Measurements from ENCODE around the gene SMAD6.
"Not testable (repeated sequence)": the region's sequence is repeated elsewhere in the genome, so short reads cannot be mapped to it uniquely, and the experiment has no call there.

Gene SMAD6

DNA sequence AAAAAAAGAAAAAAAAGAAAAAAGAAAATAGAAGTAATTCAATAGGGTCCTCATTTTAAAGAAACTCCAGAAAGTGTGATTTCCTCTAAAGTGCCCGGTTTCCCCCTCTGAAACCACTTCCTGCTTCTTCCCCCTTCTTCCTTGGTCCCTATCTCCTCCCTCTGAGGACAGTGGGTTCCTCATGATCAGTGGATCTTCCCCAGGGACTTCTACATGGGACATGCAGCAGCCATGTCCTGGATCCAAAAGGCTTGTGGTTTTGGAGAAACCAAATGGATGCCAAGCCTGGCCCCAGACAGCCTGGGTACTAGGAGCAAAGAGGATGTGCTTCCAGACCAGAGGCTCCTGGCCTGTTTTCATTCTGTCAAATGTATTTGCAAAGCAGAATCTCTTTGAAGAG is 26.6 kb upstream of the SMAD6 start:
- no peaks in the 10 kb centered on the region for H3K27me3 ChIP-seq (ENCODE audit: control insufficient read depth, insufficient read depth, low read length)
- H3K36me3 ChIP-seq (ENCODE audit: control insufficient read depth, insufficient read depth, low read length), result no peaks in the 10 kb centered on the region
- H3K27ac ChIP-seq (ENCODE audit: low read depth, low read length), result no peak overlapping the region
- no peaks in the 10 kb centered on the region for H3K9me3 ChIP-seq (ENCODE audit: control insufficient read depth, insufficient read depth, low read depth, low read length)
- peaks cover 44% of the 10 kb centered on the region for H3K4me1 ChIP-seq (ENCODE audit: control insufficient read depth, insufficient read depth, low read length)
- H3K9ac ChIP-seq (ENCODE audit: low read length), result no peak overlapping the region
- no peak overlapping the region for H3K4me3 ChIP-seq (ENCODE audit: low read depth, low read length)

DNA sequence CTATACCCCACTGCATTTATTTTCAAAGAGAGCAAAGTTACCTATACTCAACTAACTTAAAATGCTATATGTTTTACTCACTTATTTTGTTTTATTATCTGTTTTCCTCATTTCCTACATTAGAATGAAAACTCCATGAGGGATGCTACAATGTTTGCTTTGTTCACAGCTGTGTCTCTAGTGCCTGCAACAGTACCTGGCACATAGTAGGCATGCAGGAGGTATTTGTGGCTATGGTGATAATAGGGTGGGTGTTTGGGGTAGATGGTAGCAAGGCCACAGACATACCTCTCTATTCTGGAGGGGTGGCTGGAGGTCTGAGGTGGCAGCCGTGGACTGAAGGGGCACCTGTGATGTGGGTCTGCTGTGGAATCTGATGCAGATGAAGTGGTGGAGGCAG is 24.7 kb upstream of the SMAD6 start:
- H3K4me3 ChIP-seq (ENCODE audit: low read depth, low read length), result no peak overlapping the region
- H3K9ac ChIP-seq (ENCODE audit: low read length), result no peak overlapping the region
- peaks cover 35% of the 10 kb centered on the region for H3K4me1 ChIP-seq (ENCODE audit: control insufficient read depth, insufficient read depth, low read length)
- H3K9me3 ChIP-seq (ENCODE audit: control insufficient read depth, insufficient read depth, low read depth, low read length), result peaks cover 9% of the 10 kb centered on the region
- H3K36me3 ChIP-seq (ENCODE audit: control insufficient read depth, insufficient read depth, low read length), result no peaks in the 10 kb centered on the region
- no peak overlapping the region for H3K27ac ChIP-seq (ENCODE audit: low read depth, low read length)
- H3K27me3 ChIP-seq (ENCODE audit: control insufficient read depth, insufficient read depth, low read length), result no peaks in the 10 kb centered on the region

- Histone ChIP-seq H3K4me1 (ENCODE audit: control insufficient read depth, insufficient read depth, low read length) (peaks cover 29% of the 10 kb centered on the region), H3K9ac (ENCODE audit: low read length) (peak overlapping the region; percentile 64)
Observed at GRCh38 chr15:66679061-66679656, 22.9 kb upstream of the SMAD6 start.

DNA sequence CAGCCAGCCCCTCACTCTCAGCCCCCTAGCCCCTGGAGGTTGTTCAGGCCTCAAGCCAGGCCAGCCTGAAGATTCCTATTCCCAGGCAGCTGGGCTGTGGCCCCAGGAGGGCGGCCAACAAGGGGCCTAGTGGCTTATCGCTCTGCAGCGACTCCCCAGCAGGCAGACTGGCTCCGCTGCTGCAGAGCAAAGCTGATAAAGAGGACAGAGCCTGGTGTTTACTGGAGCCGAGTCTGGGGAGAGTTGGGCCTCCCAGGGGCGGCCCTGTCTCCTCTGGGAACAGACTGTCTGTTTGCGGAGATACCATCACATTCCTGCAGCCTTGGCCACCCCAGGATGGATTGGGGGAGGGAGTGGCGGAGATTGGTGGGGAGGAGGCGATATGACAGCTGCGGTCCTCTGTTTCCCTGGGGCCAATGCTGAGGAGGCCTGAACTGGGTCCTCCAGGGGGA is 22.4 kb upstream of the SMAD6 start:
- H3K9me3 ChIP-seq (ENCODE audit: control insufficient read depth, insufficient read depth, low read depth, low read length), result peaks cover 15% of the 10 kb centered on the region
- H3K27ac ChIP-seq (ENCODE audit: low read depth, low read length), result peak overlapping the region; percentile 82; the same call in 1 of the 2 replicates
- no peak overlapping the region; the same call in 1 of the 2 replicates for H3K4me3 ChIP-seq (ENCODE audit: low read depth, low read length)
- H3K9ac ChIP-seq (ENCODE audit: low read length), result peak overlapping the region; percentile 64
- no peaks in the 10 kb centered on the region for H3K36me3 ChIP-seq (ENCODE audit: control insufficient read depth, insufficient read depth, low read length)
- no peaks in the 10 kb centered on the region for H3K27me3 ChIP-seq (ENCODE audit: control insufficient read depth, insufficient read depth, low read length)
- H3K4me1 ChIP-seq (ENCODE audit: control insufficient read depth, insufficient read depth, low read length), result peaks cover 29% of the 10 kb centered on the region

More at GRCh38 chr15:66679061-66679656, 22.9 kb upstream of the SMAD6 start:
- Histone ChIP-seq H3K4me3 (ENCODE audit: low read depth, low read length) (no peak overlapping the region; the same call in 1 of the 2 replicates), H3K27me3 (ENCODE audit: control insufficient read depth, insufficient read depth, low read length) (no peaks in the 10 kb centered on the region), H3K9me3 (ENCODE audit: control insufficient read depth, insufficient read depth, low read depth, low read length) (peaks cover 15% of the 10 kb centered on the region), H3K27ac (ENCODE audit: low read depth, low read length) (peak overlapping the region; percentile 82; the same call in 1 of the 2 replicates), H3K36me3 (ENCODE audit: control insufficient read depth, insufficient read depth, low read length) (no peaks in the 10 kb centered on the region)

DNA sequence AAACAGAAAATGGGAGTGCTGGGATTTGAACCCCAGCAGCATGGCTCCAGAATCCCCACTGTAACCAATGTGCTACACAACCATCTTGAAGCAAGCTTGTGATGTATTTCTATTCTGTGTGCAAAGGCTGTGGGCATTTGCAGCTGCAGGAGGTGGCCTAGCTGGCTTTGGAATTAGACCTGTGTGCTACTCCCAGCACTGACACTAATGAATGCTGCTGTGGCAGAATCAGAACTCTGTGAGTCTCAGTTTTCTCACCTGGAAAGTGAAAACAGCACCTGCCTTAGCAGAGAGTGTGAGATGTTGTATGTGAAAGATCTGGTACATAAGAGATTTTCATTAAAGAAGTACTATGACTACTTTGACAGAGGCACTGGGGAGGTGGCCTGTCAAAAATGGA is 21.5 kb upstream of the SMAD6 start:
- no peak overlapping the region for H3K4me3 ChIP-seq (ENCODE audit: low read depth, low read length)
- H3K4me1 ChIP-seq (ENCODE audit: control insufficient read depth, insufficient read depth, low read length), result peaks cover 29% of the 10 kb centered on the region
- no peaks in the 10 kb centered on the region for H3K36me3 ChIP-seq (ENCODE audit: control insufficient read depth, insufficient read depth, low read length)
- no peaks in the 10 kb centered on the region for H3K27me3 ChIP-seq (ENCODE audit: control insufficient read depth, insufficient read depth, low read length)
- H3K9me3 ChIP-seq (ENCODE audit: control insufficient read depth, insufficient read depth, low read depth, low read length), result peaks cover 15% of the 10 kb centered on the region
- peak overlapping the region; percentile 64 for H3K9ac ChIP-seq (ENCODE audit: low read length)
- peak overlapping the region; percentile 82; the same call in 1 of the 2 replicates for H3K27ac ChIP-seq (ENCODE audit: low read depth, low read length)

DNA sequence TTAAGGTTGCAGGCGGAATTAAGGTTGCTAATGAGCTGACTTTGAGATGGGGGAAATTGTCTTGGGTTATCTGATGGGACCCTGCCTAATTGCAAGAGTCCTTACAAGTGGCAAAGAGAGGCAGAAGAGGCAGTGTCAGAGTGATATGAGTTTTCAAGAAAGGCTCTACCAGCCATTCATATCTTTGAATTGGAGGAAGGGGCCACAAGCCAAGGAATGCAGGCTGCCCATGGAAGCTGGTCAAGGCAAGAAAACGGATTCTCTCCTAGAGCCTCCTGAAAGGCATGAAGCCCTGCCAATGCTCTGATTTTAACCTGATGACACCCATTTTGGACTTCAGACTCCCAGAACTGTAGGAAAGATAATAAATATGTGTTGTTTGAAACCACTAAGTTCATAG is 20.6 kb upstream of the SMAD6 start:
- Histone ChIP-seq H3K9ac (ENCODE audit: low read length) (no peak overlapping the region), H3K27ac (ENCODE audit: low read depth, low read length) (no peak overlapping the region), H3K4me1 (ENCODE audit: control insufficient read depth, insufficient read depth, low read length) (peaks cover 29% of the 10 kb centered on the region), H3K9me3 (ENCODE audit: control insufficient read depth, insufficient read depth, low read depth, low read length) (peaks cover 15% of the 10 kb centered on the region), H3K4me3 (ENCODE audit: low read depth, low read length) (no peak overlapping the region), H3K27me3 (ENCODE audit: control insufficient read depth, insufficient read depth, low read length) (no peaks in the 10 kb centered on the region), H3K36me3 (ENCODE audit: control insufficient read depth, insufficient read depth, low read length) (no peaks in the 10 kb centered on the region)

DNA sequence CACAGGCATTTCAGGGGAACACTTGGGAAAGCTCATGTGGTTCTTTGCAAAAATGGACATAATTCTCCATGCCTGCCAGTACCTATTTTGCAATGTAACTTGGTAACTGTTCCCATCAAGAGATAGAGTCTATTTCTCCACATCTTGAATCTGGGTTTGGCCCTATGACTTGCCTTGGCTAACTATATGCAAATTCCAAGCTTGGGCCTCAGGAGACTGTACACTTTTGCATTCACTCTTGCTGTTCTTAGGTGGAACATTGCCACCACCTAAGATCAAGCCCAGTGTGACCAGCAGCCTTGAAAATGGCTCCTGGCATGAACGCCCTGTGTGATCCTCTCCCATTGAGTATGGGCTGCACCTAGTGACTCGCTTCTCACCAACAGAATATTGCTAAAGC is 19.8 kb upstream of the SMAD6 start:
- no peak overlapping the region for H3K9ac ChIP-seq (ENCODE audit: low read length)
- peaks cover 15% of the 10 kb centered on the region for H3K9me3 ChIP-seq (ENCODE audit: control insufficient read depth, insufficient read depth, low read depth, low read length)
- no peak overlapping the region for H3K4me3 ChIP-seq (ENCODE audit: low read depth, low read length)
- no peak overlapping the region for H3K27ac ChIP-seq (ENCODE audit: low read depth, low read length)
- no peaks in the 10 kb centered on the region for H3K36me3 ChIP-seq (ENCODE audit: control insufficient read depth, insufficient read depth, low read length)
- peaks cover 29% of the 10 kb centered on the region for H3K4me1 ChIP-seq (ENCODE audit: control insufficient read depth, insufficient read depth, low read length)
- H3K27me3 ChIP-seq (ENCODE audit: control insufficient read depth, insufficient read depth, low read length), result no peaks in the 10 kb centered on the region

- Histone ChIP-seq H3K9me3 (ENCODE audit: control insufficient read depth, insufficient read depth, low read depth, low read length) (peaks cover 15% of the 10 kb centered on the region), H3K36me3 (ENCODE audit: control insufficient read depth, insufficient read depth, low read length) (no peaks in the 10 kb centered on the region), H3K27ac (ENCODE audit: low read depth, low read length) (no peak overlapping the region), H3K27me3 (ENCODE audit: control insufficient read depth, insufficient read depth, low read length) (no peaks in the 10 kb centered on the region), H3K9ac (ENCODE audit: low read length) (no peak overlapping the region), H3K4me3 (ENCODE audit: low read depth, low read length) (no peak overlapping the region), H3K4me1 (ENCODE audit: control insufficient read depth, insufficient read depth, low read length) (peaks cover 26% of the 10 kb centered on the region)
Observed at GRCh38 chr15:66682865-66683264, 19.2 kb upstream of the SMAD6 start.

- H3K4me3 ChIP-seq (ENCODE audit: low read depth, low read length), result no peak overlapping the region
- H3K9ac ChIP-seq (ENCODE audit: low read length), result no peak overlapping the region
- peaks cover 14% of the 10 kb centered on the region for H3K4me1 ChIP-seq (ENCODE audit: control insufficient read depth, insufficient read depth, low read length)
- H3K9me3 ChIP-seq (ENCODE audit: control insufficient read depth, insufficient read depth, low read depth, low read length), result peaks cover 15% of the 10 kb centered on the region
- H3K36me3 ChIP-seq (ENCODE audit: control insufficient read depth, insufficient read depth, low read length), result no peaks in the 10 kb centered on the region
- H3K27ac ChIP-seq (ENCODE audit: low read depth, low read length), result no peak overlapping the region
- H3K27me3 ChIP-seq (ENCODE audit: control insufficient read depth, insufficient read depth, low read length), result no peaks in the 10 kb centered on the region
Observed at GRCh38 chr15:66684136-66684681, 17.8 kb upstream of the SMAD6 start.

DNA sequence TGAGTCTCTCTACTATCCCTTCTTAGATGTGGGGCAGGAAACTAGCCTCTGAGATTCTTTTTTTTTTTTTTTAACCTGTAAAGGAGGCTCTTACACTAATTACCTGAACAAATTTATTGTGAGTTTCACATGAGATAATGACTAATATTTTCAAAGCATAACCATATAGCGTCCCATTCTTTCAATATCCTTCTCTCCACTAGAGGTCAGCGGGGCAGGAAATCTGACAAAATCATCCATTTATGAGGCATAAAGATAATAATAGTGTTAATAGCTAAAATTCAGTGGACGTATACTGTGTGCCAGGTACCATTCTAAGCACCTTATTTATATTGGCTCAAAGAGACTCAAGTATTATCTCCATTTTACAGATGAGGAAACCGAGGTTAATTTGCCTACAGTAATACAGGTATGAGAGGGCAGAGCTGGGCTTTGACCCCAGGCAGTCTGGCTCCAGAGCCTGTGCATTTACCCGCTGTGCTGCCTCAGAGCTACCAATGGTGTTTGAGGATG is 16.3 kb upstream of the SMAD6 start:
- Histone ChIP-seq H3K9ac (ENCODE audit: low read length) (no peak overlapping the region), H3K9me3 (ENCODE audit: control insufficient read depth, insufficient read depth, low read depth, low read length) (peaks cover 15% of the 10 kb centered on the region), H3K4me3 (ENCODE audit: low read depth, low read length) (no peak overlapping the region), H3K27ac (ENCODE audit: low read depth, low read length) (no peak overlapping the region), H3K4me1 (ENCODE audit: control insufficient read depth, insufficient read depth, low read length) (no peaks in the 10 kb centered on the region; the same call in 1 of the 2 replicates), H3K36me3 (ENCODE audit: control insufficient read depth, insufficient read depth, low read length) (no peaks in the 10 kb centered on the region), H3K27me3 (ENCODE audit: control insufficient read depth, insufficient read depth, low read length) (no peaks in the 10 kb centered on the region)

DNA sequence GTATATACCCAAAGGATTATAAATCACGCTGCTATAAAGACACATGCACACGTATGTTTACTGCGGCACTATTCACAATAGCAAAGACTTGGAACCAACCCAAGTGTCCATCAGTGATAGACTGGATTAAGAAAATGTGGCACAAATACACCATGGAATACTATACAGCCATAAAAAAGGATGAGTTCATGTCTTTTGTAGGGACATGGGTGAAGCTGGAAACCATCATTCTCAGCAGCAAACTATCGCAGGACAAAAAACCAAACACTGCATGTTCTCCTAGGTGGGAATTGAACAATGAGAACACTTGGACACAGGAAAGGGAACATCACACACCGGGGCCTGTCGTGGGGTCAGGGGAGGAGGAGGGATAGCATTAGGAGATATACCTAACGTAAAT is 11.1 kb upstream of the SMAD6 start:
- H3K27me3 ChIP-seq (ENCODE audit: control insufficient read depth, insufficient read depth, low read length); H3K4me1 ChIP-seq (ENCODE audit: control insufficient read depth, insufficient read depth, low read length); H3K36me3 ChIP-seq (ENCODE audit: control insufficient read depth, insufficient read depth, low read length); H3K9ac ChIP-seq (ENCODE audit: low read length); H3K9me3 ChIP-seq (ENCODE audit: control insufficient read depth, insufficient read depth, low read depth, low read length); H3K4me3 ChIP-seq (ENCODE audit: low read depth, low read length); H3K27ac ChIP-seq (ENCODE audit: low read depth, low read length): not testable (repeated sequence)

Measured in HUES6 (cell line).